OCI-LY1 (cell line): ENCODE data around the gene STAP1.
"Not testable (repeated sequence)": the region's sequence is repeated elsewhere in the genome, so short reads cannot be mapped to it uniquely, and the experiment has no call there.

Source experiments
- H2AFZ ChIP-seq: fragments of 200-600 bp; sonication (generic), shearing (Covaris generic); 2 replicates; pipeline ENCODE4 v1.6.0; 2014; ENCODE audit warnings: antibody characterized with exemption, mild to moderate bottlenecking, low read length
- H3F3A ChIP-seq: fragments of 200-600 bp; sonication (generic), shearing (Covaris generic); 2 replicates; pipeline ENCODE4 v1.6.0; 2014; ENCODE audit warnings: mild to moderate bottlenecking, antibody characterized with exemption, low read length, moderate library complexity; ENCODE audit not compliant: insufficient read depth
- H3K27ac ChIP-seq: fragments of 200-600 bp; sonication (generic); 2 replicates; pipeline ENCODE4 v1.5.1; 2014; ENCODE audit warnings: low read length, mixed run types, mild to moderate bottlenecking, low read depth; ENCODE audit not compliant: poor library complexity, severe bottlenecking
- H3K27me3 ChIP-seq: fragments of 200-600 bp; sonication (generic); 2 replicates; pipeline ENCODE4 v1.6.0; 2014; ENCODE audit warnings: antibody characterized with exemption, mild to moderate bottlenecking, low read length, moderate library complexity; ENCODE audit not compliant: insufficient read depth
- H3K36me3 ChIP-seq: fragments of 200-600 bp; sonication (generic); 2 replicates; pipeline ENCODE4 v1.6.1; 2014; ENCODE audit warnings: mild to moderate bottlenecking, antibody characterized with exemption, low read length, moderate library complexity, mixed read lengths; ENCODE audit not compliant: insufficient read depth
- H3K4me1 ChIP-seq: fragments of 200-600 bp; sonication (generic); 2 replicates; pipeline ENCODE4 v1.5.1; 2014; ENCODE audit warnings: mild to moderate bottlenecking, low read length, moderate library complexity; ENCODE audit not compliant: insufficient read depth, severe bottlenecking
- H3K4me2 ChIP-seq: fragments of 200-600 bp; sonication (generic), shearing (Covaris generic); 2 replicates; pipeline ENCODE4 v1.6.1; 2014; ENCODE audit warnings: low read length
- H3K4me3 ChIP-seq: fragments of 200-600 bp; sonication (generic); 2 replicates; pipeline ENCODE4 v1.5.1; 2014; ENCODE audit warnings: low read length, low read depth, mild to moderate bottlenecking, mixed read lengths; ENCODE audit not compliant: poor library complexity, severe bottlenecking
- H3K79me2 ChIP-seq: fragments of 200-600 bp; shearing (Covaris generic); 2 replicates; pipeline ENCODE4 v1.6.1; 2016; ENCODE audit warnings: mixed run types, low read length, mixed read lengths; ENCODE audit not compliant: insufficient read depth
- H3K9ac ChIP-seq: fragments of 200-600 bp; sonication (generic), shearing (Covaris generic); 2 replicates; pipeline ENCODE4 v1.6.1; 2014; ENCODE audit warnings: mild to moderate bottlenecking, low read length, mixed read lengths
- H3K9me2 ChIP-seq: fragments of 200-600 bp; sonication (generic), shearing (Covaris generic); 2 replicates; pipeline ENCODE4 v1.6.1; 2014; ENCODE audit warnings: low read depth, mild to moderate bottlenecking, low read length, mixed read lengths
- H3K9me3 ChIP-seq: fragments of 200-600 bp; shearing (Covaris generic); 2 replicates; pipeline ENCODE4 v1.6.1; 2014; ENCODE audit warnings: low read length, mixed read lengths
- H4K20me1 ChIP-seq: fragments of 200-600 bp; sonication (generic), shearing (Covaris generic); 2 replicates; pipeline ENCODE4 v1.6.0; 2016; ENCODE audit warnings: mild to moderate bottlenecking, low read length; ENCODE audit not compliant: insufficient read depth
- CTCF ChIP-seq: fragments of 200-600 bp; sonication (generic), shearing (Covaris generic); IDR thresholded peaks from 2 replicates; pipeline ENCODE4 v1.5.1; 2017; ENCODE audit warnings: mild to moderate bottlenecking, antibody characterized with exemption, low read length, moderate library complexity, mixed read lengths
- EZH2 ChIP-seq: fragments of 200-600 bp; sonication (generic), shearing (Covaris generic); IDR thresholded peaks from 2 replicates; pipeline ENCODE4 v1.8.0; 2017; ENCODE audit warnings: borderline replicate concordance, mixed run types, mild to moderate bottlenecking, antibody characterized with exemption, low read length, moderate library complexity, mixed read lengths

The STAP1 gene

GRCh38 chr4:67531379-67531962 lies 27.1 kb upstream of the STAP1 start:
- Histone ChIP-seq H2AFZ (no peak overlapping the region), H3F3A (no peaks in the 10 kb centered on the region), H4K20me1 (no peaks in the 10 kb centered on the region), H3K27ac (no peak overlapping the region), H3K4me2 (no peak overlapping the region), H3K4me3 (no peak overlapping the region), H3K79me2 (peaks cover 32% of the 10 kb centered on the region), H3K36me3 (peaks cover 93% of the 10 kb centered on the region), H3K9me2 (no peaks in the 10 kb centered on the region), H3K27me3 (no peaks in the 10 kb centered on the region), H3K4me1 (no peaks in the 10 kb centered on the region), H3K9ac (no peak overlapping the region), H3K9me3 (peaks cover 9% of the 10 kb centered on the region; the same call in 1 of the 2 replicates)
- TF ChIP-seq CTCF (no peak), EZH2 (no peak)

- not testable (repeated sequence) for H3K9ac ChIP-seq
- H3K36me3 ChIP-seq, result peaks cover 92% of the 10 kb centered on the region
Measured at GRCh38 chr4:67532397-67532796, 26.1 kb upstream of the STAP1 start.

GRCh38 chr4:67533112-67533511 lies 25.4 kb upstream of the STAP1 start:
- H3K9me2 ChIP-seq, result no peaks in the 10 kb centered on the region
- peaks cover 16% of the 10 kb centered on the region for H3K79me2 ChIP-seq
- H3K4me1 ChIP-seq, result no peaks in the 10 kb centered on the region
- H3K27me3 ChIP-seq, result no peaks in the 10 kb centered on the region
- H3K4me2 ChIP-seq, result no peak overlapping the region
- no peak overlapping the region for H2AFZ ChIP-seq
- no peak overlapping the region for H3K27ac ChIP-seq
- H3K36me3 ChIP-seq, result peaks cover 92% of the 10 kb centered on the region
- H3K9me3 ChIP-seq, result peaks cover 9% of the 10 kb centered on the region; the same call in 1 of the 2 replicates
- no peak for TF ChIP-seq EZH2
- no peak for TF ChIP-seq CTCF
- no peaks in the 10 kb centered on the region for H3F3A ChIP-seq
- no peaks in the 10 kb centered on the region for H4K20me1 ChIP-seq
- no peak overlapping the region for H3K4me3 ChIP-seq
- H3K9ac ChIP-seq, result no peak overlapping the region

More at GRCh38 chr4:67532397-67532796, 26.1 kb upstream of the STAP1 start:
- not testable (repeated sequence) for H4K20me1 ChIP-seq, H3K4me2 ChIP-seq, H3K4me3 ChIP-seq, H2AFZ ChIP-seq, H3K27me3 ChIP-seq, H3K4me1 ChIP-seq, H3F3A ChIP-seq, H3K9me2 ChIP-seq, H3K27ac ChIP-seq, H3K9me3 ChIP-seq
- H3K79me2 ChIP-seq, result peaks cover 23% of the 10 kb centered on the region

- no peak overlapping the region for H3K27ac ChIP-seq
- no peaks in the 10 kb centered on the region for H4K20me1 ChIP-seq
- no peaks in the 10 kb centered on the region for H3K4me1 ChIP-seq
- H3K9me2 ChIP-seq, result no peaks in the 10 kb centered on the region
- no peak overlapping the region for H3K9ac ChIP-seq
- 0 out of 2 replicates have a peak, but pooled peaks cover 10% of the 10 kb centered on the region for H3K79me2 ChIP-seq
- H3K4me2 ChIP-seq, result no peak overlapping the region
- H3K36me3 ChIP-seq, result peaks cover 92% of the 10 kb centered on the region
- H3K27me3 ChIP-seq, result no peaks in the 10 kb centered on the region
- no peak overlapping the region for H2AFZ ChIP-seq
- peaks cover 9% of the 10 kb centered on the region; the same call in 1 of the 2 replicates for H3K9me3 ChIP-seq
- H3K4me3 ChIP-seq, result no peak overlapping the region
- H3F3A ChIP-seq, result no peaks in the 10 kb centered on the region
- TF ChIP-seq EZH2 (no peak), CTCF (no peak)
Measured at GRCh38 chr4:67535280-67535840, 23.2 kb upstream of the STAP1 start.
